HCT116 (cell line): ENCODE measurements around the gene SCAI.

Experiments
- EZH2 ChIP-seq: fragments of 200-600 bp; sonication (generic); IDR thresholded peaks from 2 replicates; pipeline ENCODE4 v1.6.1; 2017; ENCODE audit warnings: antibody characterized with exemption, mixed run types
- MAX ChIP-seq: IDR thresholded peaks from 2 replicates; pipeline ENCODE4 v1.6.1; 2012
- POLR2A ChIP-seq: IDR thresholded peaks from 2 replicates; pipeline ENCODE4 v1.7.0; 2011; ENCODE audit warnings: borderline replicate concordance; ENCODE audit not compliant: insufficient read depth, insufficient read length; ENCODE audit errors: extremely low read depth
- RAD21 ChIP-seq: IDR thresholded peaks from 2 replicates; pipeline ENCODE4 v1.6.1; 2012; ENCODE audit warnings: low read depth, mild to moderate bottlenecking
- ZNF274 ChIP-seq: fragments of 200-500 bp; sonication (Bioruptor generic); IDR thresholded peaks from 2 replicates; pipeline ENCODE4 v1.6.1; 2014; ENCODE audit warnings: mild to moderate bottlenecking, low read depth, low read length, inconsistent platforms
- TF ChIP-seq, protein P1 (sequence below): IDR thresholded peaks from 2 replicates; pipeline ENCODE4 v1.6.1; 2011; ENCODE audit warnings: mild to moderate bottlenecking, low read length, moderate library complexity; ENCODE audit not compliant: insufficient replicate concordance; ENCODE audit errors: extremely low read depth

DNA sequence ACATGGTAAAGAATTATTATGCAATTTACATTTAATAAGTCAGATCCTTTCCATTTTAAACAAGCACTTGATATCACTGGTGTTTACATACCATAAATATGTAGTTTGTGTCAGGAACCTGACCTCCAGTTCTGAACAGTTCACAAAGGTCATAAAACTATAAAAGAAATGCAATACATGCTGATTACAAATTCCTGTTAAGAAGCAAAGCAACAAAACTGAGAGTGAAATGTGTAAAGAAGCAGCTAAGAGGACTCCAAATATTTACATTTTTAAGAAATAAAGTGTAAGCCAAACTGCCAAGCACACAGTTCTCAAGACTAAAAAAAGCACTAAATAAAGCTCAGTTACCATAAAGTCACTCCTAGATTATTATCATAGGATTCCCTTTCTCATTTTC, 17.4 kb upstream of the SCAI start:
- no peak for TF ChIP-seq RAD21
- no peak for TF ChIP-seq EZH2
- TF ChIP-seq, protein P1, sequence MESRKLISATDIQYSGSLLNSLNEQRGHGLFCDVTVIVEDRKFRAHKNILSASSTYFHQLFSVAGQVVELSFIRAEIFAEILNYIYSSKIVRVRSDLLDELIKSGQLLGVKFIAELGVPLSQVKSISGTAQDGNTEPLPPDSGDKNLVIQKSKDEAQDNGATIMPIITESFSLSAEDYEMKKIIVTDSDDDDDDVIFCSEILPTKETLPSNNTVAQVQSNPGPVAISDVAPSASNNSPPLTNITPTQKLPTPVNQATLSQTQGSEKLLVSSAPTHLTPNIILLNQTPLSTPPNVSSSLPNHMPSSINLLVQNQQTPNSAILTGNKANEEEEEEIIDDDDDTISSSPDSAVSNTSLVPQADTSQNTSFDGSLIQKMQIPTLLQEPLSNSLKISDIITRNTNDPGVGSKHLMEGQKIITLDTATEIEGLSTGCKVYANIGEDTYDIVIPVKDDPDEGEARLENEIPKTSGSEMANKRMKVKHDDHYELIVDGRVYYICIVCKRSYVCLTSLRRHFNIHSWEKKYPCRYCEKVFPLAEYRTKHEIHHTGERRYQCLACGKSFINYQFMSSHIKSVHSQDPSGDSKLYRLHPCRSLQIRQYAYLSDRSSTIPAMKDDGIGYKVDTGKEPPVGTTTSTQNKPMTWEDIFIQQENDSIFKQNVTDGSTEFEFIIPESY, result no peak
- no peak for TF ChIP-seq POLR2A
- TF ChIP-seq ZNF274, result no peak
- no peak for TF ChIP-seq MAX
